CD4-positive, CD25-positive, alpha-beta regulatory T cell (primary cell): ENCODE results near the gene UGT1A1. TPM values are rescaled to one million over a fixed set of nuclear protein-coding genes. Genes with fewer than 3 reads are reported as not detected.

Experiments
- ATAC-seq, 2 donors: fragments of 150-1000 bp; cut with Tn5 transposase; one replicate each; pipeline ENCODE4 v1.10.0; 2021; ENCODE audit warnings: low read depth in 2 of 2, moderate number of reproducible peaks in 2 of 2, moderate library complexity in 1 of 2
- DNase-seq, 3 donors: peaks; one replicate each; pipeline versions ENCODE4 v3.0.0 to v3.0.0-alpha.2; 2012 to 2022; ENCODE audit warnings: mixed read lengths in 1 of 3
- H3K27ac ChIP-seq: one replicate; pipeline ENCODE4 v1.7.0; 2013; ENCODE audit warnings: mild to moderate bottlenecking, low read length; ENCODE audit not compliant: insufficient read depth, poor library complexity, severe bottlenecking
- H3K27me3 ChIP-seq: one replicate; pipeline ENCODE4 v1.7.0; 2013; ENCODE audit warnings: low read length; ENCODE audit not compliant: control insufficient read depth, insufficient read depth
- H3K36me3 ChIP-seq: one replicate; pipeline ENCODE4 v1.7.0; 2013; ENCODE audit warnings: mild to moderate bottlenecking, low read length, moderate library complexity; ENCODE audit not compliant: control insufficient read depth, insufficient read depth
- H3K4me1 ChIP-seq: 2 replicates; pipeline ENCODE4 v1.7.0; 2013; ENCODE audit warnings: mild to moderate bottlenecking, low read length; ENCODE audit not compliant: insufficient read depth, control insufficient read depth, poor library complexity, severe bottlenecking
- H3K4me3 ChIP-seq: one replicate; pipeline ENCODE4 v1.7.0; 2013; ENCODE audit warnings: low read depth, mild to moderate bottlenecking, low read length, moderate library complexity
- H3K9me3 ChIP-seq, 2 experiments: 1 replicate in 1 of 2; 2 replicates in 1 of 2; pipeline ENCODE4 v1.7.0; 2013; ENCODE audit warnings: low read length in 2 of 2, mild to moderate bottlenecking in 1 of 2, moderate library complexity in 1 of 2; ENCODE audit not compliant: control insufficient read depth in 2 of 2
- H3K27ac Mint-ChIP-seq, 3 donors: one replicate each; pipeline ENCODE4 v1.8.0; 2020 to 2022; ENCODE audit warnings: mild to moderate bottlenecking in 3 of 3, mixed read lengths in 3 of 3, moderate library complexity in 2 of 3
- H3K27me3 Mint-ChIP-seq: one replicate; pipeline ENCODE4 v1.8.0; 2022; ENCODE audit warnings: mild to moderate bottlenecking, mixed read lengths
- H3K36me3 Mint-ChIP-seq: one replicate; pipeline ENCODE4 v1.8.0; 2020; ENCODE audit warnings: mixed read lengths
- H3K4me1 Mint-ChIP-seq, 4 donors: one replicate each; pipeline ENCODE4 v1.8.0; 2020 to 2022; ENCODE audit warnings: mixed read lengths in 4 of 4, mild to moderate bottlenecking in 1 of 4
- H3K4me3 Mint-ChIP-seq, 4 donors: one replicate each; pipeline ENCODE4 v1.8.0; 2020 to 2022; ENCODE audit warnings: mild to moderate bottlenecking in 4 of 4, mixed read lengths in 4 of 4, moderate library complexity in 3 of 4
- H3K9me3 Mint-ChIP-seq, 7 donors: one replicate each; pipeline ENCODE4 v1.8.0; 2020 to 2022; ENCODE audit warnings: mixed read lengths in 7 of 7, mild to moderate bottlenecking in 3 of 7, moderate library complexity in 2 of 7
- polyA plus RNA-seq, 4 donors: library from polyadenylated mRNA; unstranded; fragments of 300-500 nt; fragmentation: Illumina TruSeq; gene quantifications; one replicate each; pipeline ENCODE4 v1.2.3, GENCODE V29; 2021
- total RNA-seq: library from RNA; stranded (reverse); gene quantifications from one replicate; pipeline ENCODE4 v1.2.3, GENCODE V29; 2022

UGT1A1 gene
- total and polyA plus RNA-seq, 5 donors from 2014 or later, result not detected

GRCh38 chr2:233764264-233764663, 4.2 kb downstream of the UGT1A1 start:
- no peaks in the 10 kb centered on the region for H3K36me3 Mint-ChIP-seq
- Histone ChIP-seq H3K4me1 (no peaks in the 10 kb centered on the region), H3K27me3 (peaks cover 11% of the 10 kb centered on the region), H3K27ac (no peak overlapping the region), H3K9me3 (no peaks in the 10 kb centered on the region), H3K36me3 (no peaks in the 10 kb centered on the region), H3K4me3 (no peak overlapping the region)
- H3K27ac Mint-ChIP-seq, result no peak overlapping the region
- H3K27me3 Mint-ChIP-seq, result peaks cover 26% of the 10 kb centered on the region
- ATAC-seq, result no peak
- no peaks in the 10 kb centered on the region for H3K4me1 Mint-ChIP-seq
- no peak for DNase-seq
- H3K4me3 Mint-ChIP-seq, result no peak overlapping the region
- peaks cover 0 to 2% (median 2%) of the 10 kb centered on the region in 7 donors for H3K9me3 Mint-ChIP-seq

DNA sequence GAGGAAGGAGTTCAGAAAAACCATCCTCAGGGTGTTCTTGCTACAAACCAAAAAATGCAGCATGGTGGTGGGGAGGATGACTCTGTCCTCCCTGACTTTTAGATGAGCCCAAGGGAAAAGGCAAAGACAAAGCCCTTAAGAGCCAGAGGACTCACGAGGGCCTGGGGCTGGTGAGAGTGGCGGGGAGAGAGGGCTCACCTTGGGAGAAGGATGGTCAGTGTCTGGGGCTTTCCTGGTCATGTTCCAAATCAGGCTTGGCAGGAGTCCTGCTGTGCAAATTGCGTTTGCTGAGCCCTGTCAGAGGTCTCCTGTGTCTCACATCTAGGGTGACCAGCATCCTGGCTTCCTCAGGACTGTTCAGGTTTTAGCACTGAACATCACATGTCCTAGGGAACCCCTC, 4.7 kb downstream of the UGT1A1 start:
- no peaks in the 10 kb centered on the region for H3K4me1 Mint-ChIP-seq
- no peaks in the 10 kb centered on the region for H3K9me3 ChIP-seq
- no peak overlapping the region for H3K27ac Mint-ChIP-seq
- no peak overlapping the region for H3K4me3 ChIP-seq
- no peaks in the 10 kb centered on the region for H3K4me1 ChIP-seq
- no peak for DNase-seq
- ATAC-seq, result no peak
- H3K27ac ChIP-seq, result no peak overlapping the region
- no peaks in the 10 kb centered on the region for H3K36me3 ChIP-seq
- peaks cover 0 to 2% (median 2%) of the 10 kb centered on the region in 7 donors for H3K9me3 Mint-ChIP-seq
- peaks cover 13% of the 10 kb centered on the region for H3K27me3 ChIP-seq
- H3K4me3 Mint-ChIP-seq, result no peak overlapping the region
- H3K27me3 Mint-ChIP-seq, result peaks cover 26% of the 10 kb centered on the region
- H3K36me3 Mint-ChIP-seq, result no peaks in the 10 kb centered on the region

DNA sequence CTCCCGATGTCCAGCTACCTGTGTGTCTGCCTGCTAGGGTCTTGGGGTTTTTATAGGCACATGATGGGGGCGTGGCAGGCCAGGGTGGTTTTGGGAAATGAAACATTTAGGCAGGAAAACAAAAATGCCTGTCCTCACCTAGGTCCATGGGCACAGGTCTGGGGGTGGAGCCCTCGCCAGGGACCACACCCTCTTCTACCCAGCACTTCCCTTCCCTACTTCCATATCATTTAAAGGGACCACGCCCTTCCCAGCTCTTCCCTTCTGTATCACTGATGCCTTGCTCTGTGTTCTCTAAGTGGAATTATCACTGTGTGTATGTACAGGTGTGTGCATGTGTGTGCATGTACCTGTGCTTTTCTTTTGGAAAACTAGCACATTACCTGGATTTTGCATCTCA, 6.3 kb downstream of the UGT1A1 start:
- Histone ChIP-seq H3K27ac (no peak overlapping the region), H3K36me3 (no peaks in the 10 kb centered on the region), H3K4me1 (no peaks in the 10 kb centered on the region), H3K9me3 (no peaks in the 10 kb centered on the region), H3K27me3 (peaks cover 13% of the 10 kb centered on the region), H3K4me3 (no peak overlapping the region)
- Mint-ChIP-seq H3K4me1 (no peaks in the 10 kb centered on the region), H3K27me3 (peaks cover 31% of the 10 kb centered on the region), H3K9me3 (peaks cover 0 to 4% (median 0%) of the 10 kb centered on the region in 7 donors), H3K36me3 (no peaks in the 10 kb centered on the region), H3K27ac (no peak overlapping the region), H3K4me3 (no peak overlapping the region)
- DNase-seq, result no peak
- ATAC-seq, result no peak

DNA sequence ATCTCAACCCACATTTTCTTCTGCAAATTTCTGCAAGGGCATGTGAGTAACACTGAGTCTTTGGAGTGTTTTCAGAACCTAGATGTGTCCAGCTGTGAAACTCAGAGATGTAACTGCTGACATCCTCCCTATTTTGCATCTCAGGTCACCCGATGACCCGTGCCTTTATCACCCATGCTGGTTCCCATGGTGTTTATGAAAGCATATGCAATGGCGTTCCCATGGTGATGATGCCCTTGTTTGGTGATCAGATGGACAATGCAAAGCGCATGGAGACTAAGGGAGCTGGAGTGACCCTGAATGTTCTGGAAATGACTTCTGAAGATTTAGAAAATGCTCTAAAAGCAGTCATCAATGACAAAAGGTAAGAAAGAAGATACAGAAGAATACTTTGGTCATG, 8.0 kb downstream of the UGT1A1 start:
- peaks cover 0 to 4% (median 0%) of the 10 kb centered on the region in 7 donors for H3K9me3 Mint-ChIP-seq
- H3K27me3 Mint-ChIP-seq, result peaks cover 30% of the 10 kb centered on the region
- no peak for ATAC-seq
- no peak overlapping the region for H3K4me3 Mint-ChIP-seq
- Histone ChIP-seq H3K4me3 (no peak overlapping the region), H3K36me3 (no peaks in the 10 kb centered on the region), H3K9me3 (no peaks in the 10 kb centered on the region), H3K27me3 (peaks cover 11% of the 10 kb centered on the region), H3K4me1 (no peaks in the 10 kb centered on the region), H3K27ac (no peak overlapping the region)
- no peaks in the 10 kb centered on the region for H3K4me1 Mint-ChIP-seq
- no peak overlapping the region for H3K27ac Mint-ChIP-seq
- H3K36me3 Mint-ChIP-seq, result no peaks in the 10 kb centered on the region
- no peak for DNase-seq

DNA sequence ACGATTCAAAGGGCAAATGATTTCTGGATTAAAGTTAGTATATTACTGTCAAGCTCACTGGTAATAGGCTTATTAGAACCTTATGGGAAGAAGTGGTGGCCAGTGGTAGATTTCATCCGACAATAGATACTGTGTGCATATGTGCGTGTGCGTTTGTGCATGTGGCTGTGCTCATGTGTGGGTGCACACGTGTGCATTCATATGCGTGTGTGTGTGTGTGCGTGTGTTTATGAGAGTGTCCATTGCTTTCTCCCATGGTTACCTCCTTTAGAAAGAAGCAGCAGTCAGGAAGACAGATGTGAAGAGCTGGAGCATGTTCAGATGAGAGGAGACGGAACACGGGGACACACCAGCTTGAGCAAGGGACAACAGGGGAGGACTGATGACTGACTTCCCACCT, 9.2 kb downstream of the UGT1A1 start:
- H3K9me3 Mint-ChIP-seq, result peaks cover 0 to 5% (median 0%) of the 10 kb centered on the region in 7 donors
- H3K36me3 ChIP-seq, result no peaks in the 10 kb centered on the region

DNA sequence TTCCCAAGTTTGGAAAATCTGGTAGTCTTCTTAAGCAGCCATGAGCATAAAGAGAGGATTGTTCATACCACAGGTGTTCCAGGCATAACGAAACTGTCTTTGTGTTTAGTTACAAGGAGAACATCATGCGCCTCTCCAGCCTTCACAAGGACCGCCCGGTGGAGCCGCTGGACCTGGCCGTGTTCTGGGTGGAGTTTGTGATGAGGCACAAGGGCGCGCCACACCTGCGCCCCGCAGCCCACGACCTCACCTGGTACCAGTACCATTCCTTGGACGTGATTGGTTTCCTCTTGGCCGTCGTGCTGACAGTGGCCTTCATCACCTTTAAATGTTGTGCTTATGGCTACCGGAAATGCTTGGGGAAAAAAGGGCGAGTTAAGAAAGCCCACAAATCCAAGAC, 12.1 kb downstream of the UGT1A1 start:
- H3K27me3 Mint-ChIP-seq, result peaks cover 5% of the 10 kb centered on the region
- DNase-seq, result no peak
- no peaks in the 10 kb centered on the region for H3K4me1 Mint-ChIP-seq
- H3K27me3 ChIP-seq, result peaks cover 2% of the 10 kb centered on the region
- peaks cover 0 to 12% (median 3%) of the 10 kb centered on the region in 7 donors for H3K9me3 Mint-ChIP-seq
- no peaks in the 10 kb centered on the region for H3K36me3 Mint-ChIP-seq
- no peak overlapping the region for H3K27ac Mint-ChIP-seq
- H3K4me3 Mint-ChIP-seq, result no peak overlapping the region
- no peak overlapping the region for H3K27ac ChIP-seq
- H3K4me1 ChIP-seq, result no peaks in the 10 kb centered on the region
- H3K36me3 ChIP-seq, result no peaks in the 10 kb centered on the region
- peaks cover 0 to 10% of the 10 kb centered on the region in 2 experiments for H3K9me3 ChIP-seq
- ATAC-seq, result no peak
- H3K4me3 ChIP-seq, result no peak overlapping the region

More for the DNA sequence above, 9.2 kb downstream of the UGT1A1 start:
- Histone ChIP-seq H3K27me3 (peaks cover 5% of the 10 kb centered on the region), H3K4me1 (no peaks in the 10 kb centered on the region), H3K9me3 (no peaks in the 10 kb centered on the region), H3K4me3 (no peak overlapping the region), H3K27ac (no peak overlapping the region)
- DNase-seq (no peak), ATAC-seq (no peak)
- no peaks in the 10 kb centered on the region for H3K36me3 Mint-ChIP-seq
- H3K27me3 Mint-ChIP-seq, result peaks cover 20% of the 10 kb centered on the region
- H3K4me3 Mint-ChIP-seq, result no peak overlapping the region
- no peak overlapping the region for H3K27ac Mint-ChIP-seq
- no peaks in the 10 kb centered on the region for H3K4me1 Mint-ChIP-seq

- DNase-seq (no peak), ATAC-seq (no peak)
- no peaks in the 10 kb centered on the region for H3K4me1 Mint-ChIP-seq
- H3K36me3 Mint-ChIP-seq, result no peaks in the 10 kb centered on the region
- peaks cover 5% of the 10 kb centered on the region for H3K27me3 ChIP-seq
- no peaks in the 10 kb centered on the region for H3K36me3 ChIP-seq
- peaks cover 0 to 14% (median 3%) of the 10 kb centered on the region in 7 donors for H3K9me3 Mint-ChIP-seq
- no peak overlapping the region for H3K4me3 ChIP-seq
- no peak overlapping the region for H3K27ac ChIP-seq
- H3K27ac Mint-ChIP-seq, result no peak overlapping the region
- H3K9me3 ChIP-seq, result peaks cover 0 to 11% of the 10 kb centered on the region in 2 experiments
- H3K4me1 ChIP-seq, result no peaks in the 10 kb centered on the region
- H3K4me3 Mint-ChIP-seq, result no peak overlapping the region
- H3K27me3 Mint-ChIP-seq, result peaks cover 5% of the 10 kb centered on the region
Measured at GRCh38 chr2:233772583-233772982, 12.5 kb downstream of the UGT1A1 start.

DNA sequence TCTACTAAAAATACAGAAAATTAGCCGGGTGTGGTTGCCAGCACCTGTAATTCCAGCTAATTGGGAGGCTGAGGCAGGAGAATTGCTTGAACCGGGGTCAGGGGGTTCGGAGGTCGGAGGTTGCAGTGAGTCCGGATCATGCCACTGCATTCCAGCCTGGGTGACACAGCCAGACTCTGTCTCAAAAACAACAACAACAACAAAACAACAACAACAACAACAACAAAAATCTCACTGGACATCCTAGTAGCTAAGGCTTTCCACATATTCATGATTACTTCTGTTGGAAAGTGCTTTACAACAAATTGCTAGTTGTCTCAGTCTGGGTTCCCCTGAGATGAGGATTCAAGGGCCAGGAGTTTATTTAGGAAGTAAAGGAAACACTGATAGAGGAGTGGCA, 13.8 kb downstream of the UGT1A1 start:
- Mint-ChIP-seq H3K27ac (no peak overlapping the region), H3K36me3 (no peaks in the 10 kb centered on the region), H3K9me3 (peaks cover 0 to 17% (median 3%) of the 10 kb centered on the region in 7 donors), H3K27me3 (peaks cover 5% of the 10 kb centered on the region), H3K4me1 (no peaks in the 10 kb centered on the region), H3K4me3 (no peak overlapping the region)
- DNase-seq, result no peak
- Histone ChIP-seq H3K9me3 (peaks cover 0 to 11% of the 10 kb centered on the region in 2 experiments), H3K36me3 (no peaks in the 10 kb centered on the region), H3K4me1 (no peaks in the 10 kb centered on the region), H3K27me3 (peaks cover 10% of the 10 kb centered on the region), H3K27ac (no peak overlapping the region), H3K4me3 (no peak overlapping the region)
- no peak for ATAC-seq
